A172 (cell line): Measurements from ENCODE around the gene INSL3. TPM values are rescaled to one million over a fixed set of nuclear protein-coding genes. Genes with fewer than 3 reads are reported as not detected.
"Not testable (repeated sequence)": the region's sequence is repeated elsewhere in the genome, so short reads cannot be mapped to it uniquely, and the experiment has no call there.

ENCODE experiments used
- DNase-seq: peaks from one replicate; pipeline ENCODE4 v3.0.0-alpha.2; 2015; ENCODE audit warnings: low spot score
- total RNA-seq: library from RNA; depleted of rRNA; stranded (reverse); fragments of >200 nt; shearing (Covaris generic); gene quantifications from 2 replicates; pipeline ENCODE4 v1.2.3, GENCODE V29; 2014; rRNA removed

Gene INSL3
- total RNA-seq, 1 experiment from 2014 or later = not detected

DNA sequence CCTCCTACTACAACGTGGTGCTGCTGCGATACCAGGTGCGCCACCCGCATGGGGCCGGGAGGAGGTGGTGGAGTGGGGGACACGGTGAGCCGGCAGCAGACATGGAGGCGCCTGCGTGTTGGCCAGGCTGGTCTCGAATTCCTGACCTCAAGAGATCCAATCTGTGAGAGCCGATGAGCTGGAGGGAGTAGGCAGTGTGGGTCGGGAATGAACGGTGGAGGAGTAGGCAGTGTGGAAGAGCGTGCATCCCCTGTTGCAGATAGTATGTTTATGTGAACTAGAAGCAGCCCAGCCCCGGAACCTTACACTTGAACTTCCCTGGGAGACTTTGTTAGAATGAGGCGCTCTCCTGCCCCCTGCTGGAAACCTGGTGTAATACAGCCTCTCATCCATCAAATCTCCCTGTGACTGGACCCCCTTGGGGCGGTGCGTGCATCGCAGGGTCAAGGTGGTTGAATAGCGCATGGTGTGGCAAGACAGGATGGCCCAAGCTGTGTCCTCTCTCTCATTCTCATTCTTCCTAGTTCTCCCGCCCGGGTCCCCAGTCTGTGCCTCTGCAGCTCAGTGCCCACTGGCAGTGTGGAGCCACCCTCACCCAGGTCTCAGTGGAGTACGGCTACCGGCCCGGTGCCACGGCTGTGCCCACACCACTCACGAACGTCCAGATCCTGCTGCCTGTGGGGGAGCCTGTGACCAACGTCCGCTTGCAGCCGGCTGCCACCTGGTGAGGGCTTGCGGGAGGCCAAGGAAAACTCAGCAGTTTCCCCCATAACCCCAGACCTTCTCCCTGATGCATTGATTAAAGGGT lies 36.9 kb downstream of the INSL3 start:
- peak; percentile 70 for DNase-seq

DNA sequence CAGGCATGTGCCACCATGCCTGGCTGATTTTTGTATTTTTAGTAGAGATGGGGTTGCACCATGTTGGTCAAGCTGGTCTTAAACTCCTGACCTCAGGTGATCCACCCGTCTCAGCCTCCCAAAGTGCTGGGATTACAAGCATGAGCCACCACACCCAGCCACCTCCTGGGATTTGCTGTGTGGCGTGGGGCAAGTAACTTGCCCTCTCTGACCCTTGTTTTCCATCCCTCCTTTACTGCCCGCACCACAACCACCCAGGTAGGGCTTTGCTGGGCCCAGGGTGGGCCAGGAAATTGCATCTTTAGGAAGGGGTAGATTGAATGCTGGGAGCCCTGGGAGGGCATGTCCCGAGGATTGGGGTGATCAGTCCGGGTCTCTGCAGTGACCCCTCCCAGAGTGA lies 37.6 kb downstream of the INSL3 start:
- not testable (repeated sequence) for DNase-seq

DNA sequence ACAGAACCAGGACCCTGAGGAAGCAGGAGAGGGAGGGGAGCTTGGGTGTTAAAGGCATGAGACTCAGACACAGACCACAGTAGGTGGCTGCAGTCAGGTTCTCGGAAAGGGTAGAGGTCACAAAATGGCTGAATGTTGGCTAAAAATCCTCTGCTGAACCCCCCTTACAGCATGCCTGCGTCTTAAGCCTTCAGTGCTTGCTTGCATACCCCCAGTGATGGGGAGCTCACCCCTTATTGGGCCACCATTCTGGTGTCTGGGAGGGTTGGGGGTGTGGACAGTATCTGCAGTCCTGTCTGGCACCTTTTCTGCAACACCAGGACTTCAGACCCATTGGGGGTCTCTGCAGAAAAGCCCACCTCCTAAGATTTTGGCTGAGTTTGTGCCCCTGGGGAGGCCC lies 40.5 kb downstream of the INSL3 start:
- no peak for DNase-seq

DNA sequence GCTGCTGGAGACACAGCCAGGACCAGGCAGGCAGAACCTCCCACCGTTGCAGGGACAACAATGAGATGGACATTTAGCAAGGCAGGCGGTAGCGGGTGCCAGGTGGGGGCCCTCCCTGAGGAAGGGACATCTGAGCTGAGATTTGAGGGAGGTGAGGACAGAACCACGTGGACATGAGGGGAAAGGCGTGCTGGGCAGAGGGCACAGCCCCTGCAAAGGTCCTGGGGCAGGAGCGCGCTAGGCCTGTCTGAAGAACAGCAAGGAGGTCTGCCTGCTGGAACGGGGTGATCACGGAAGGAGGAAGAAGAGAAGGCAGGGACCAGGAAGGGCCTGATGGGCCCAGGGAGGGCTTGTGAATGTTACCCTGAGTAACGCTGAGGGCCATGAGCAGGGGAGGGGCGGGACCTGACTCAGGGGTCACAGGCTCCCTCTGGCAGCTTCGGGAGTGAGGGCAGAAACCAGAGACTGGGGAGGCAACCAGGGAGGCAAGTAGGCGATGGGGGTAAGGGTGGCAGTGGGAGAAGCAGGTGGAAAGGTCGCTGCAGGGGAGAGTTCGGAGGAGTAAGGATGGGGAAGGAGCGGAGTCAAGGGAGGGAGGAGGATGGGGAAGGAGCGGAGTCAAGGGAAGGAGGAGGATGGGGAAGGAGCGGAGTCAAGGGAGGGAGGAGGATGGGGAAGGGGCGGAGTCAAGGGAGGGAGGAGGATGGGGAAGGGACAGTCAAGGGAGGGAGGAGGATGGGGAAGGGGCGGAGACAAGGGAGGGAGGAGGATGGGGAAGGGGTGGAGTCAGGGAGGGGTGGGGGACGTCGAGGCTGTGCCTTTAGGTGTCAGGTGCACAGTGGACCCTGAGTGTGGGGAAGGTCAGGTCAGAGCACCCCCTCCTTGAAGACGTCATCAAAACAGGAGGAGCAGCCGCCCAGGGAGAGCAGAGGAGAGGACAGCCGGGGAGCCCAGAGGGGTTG lies 42.1 kb downstream of the INSL3 start:
- no peak for DNase-seq

DNA sequence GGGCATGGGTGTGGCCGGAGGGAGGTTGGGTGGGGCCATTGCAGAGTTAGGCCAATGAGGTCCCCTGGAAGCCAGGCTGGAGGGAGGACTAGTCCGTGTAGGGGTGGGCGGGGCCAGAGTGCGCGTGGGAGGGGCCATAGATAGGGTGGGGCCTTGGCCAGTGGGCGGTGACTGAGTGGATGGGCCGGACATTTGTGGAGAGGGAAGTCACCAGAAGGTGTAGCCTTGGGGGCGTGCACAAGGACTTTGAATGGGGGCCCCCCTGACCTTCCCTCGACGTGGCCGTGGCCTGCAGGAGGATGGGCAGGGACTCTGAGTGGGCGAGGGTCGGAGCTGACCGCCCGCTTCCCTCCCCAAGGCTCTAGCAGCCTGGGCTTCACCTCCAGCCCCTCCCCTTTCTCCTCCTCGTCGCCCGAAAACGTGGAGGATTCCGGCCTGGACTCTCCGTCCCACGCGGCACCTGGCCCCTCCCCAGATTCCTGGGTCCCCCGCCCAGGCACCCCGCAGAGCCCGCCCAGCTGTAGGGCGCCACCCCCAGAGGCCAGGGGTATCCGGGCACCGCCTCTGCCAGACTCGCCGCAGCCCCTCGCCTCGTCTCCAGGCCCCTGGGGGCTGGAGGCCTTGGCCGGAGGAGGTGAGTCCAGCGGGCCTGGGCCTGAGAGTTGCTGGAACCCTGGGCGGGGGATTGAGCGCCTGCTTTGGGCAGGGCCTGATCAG lies 42.9 kb downstream of the INSL3 start:
- peak; percentile 43 for DNase-seq

DNA sequence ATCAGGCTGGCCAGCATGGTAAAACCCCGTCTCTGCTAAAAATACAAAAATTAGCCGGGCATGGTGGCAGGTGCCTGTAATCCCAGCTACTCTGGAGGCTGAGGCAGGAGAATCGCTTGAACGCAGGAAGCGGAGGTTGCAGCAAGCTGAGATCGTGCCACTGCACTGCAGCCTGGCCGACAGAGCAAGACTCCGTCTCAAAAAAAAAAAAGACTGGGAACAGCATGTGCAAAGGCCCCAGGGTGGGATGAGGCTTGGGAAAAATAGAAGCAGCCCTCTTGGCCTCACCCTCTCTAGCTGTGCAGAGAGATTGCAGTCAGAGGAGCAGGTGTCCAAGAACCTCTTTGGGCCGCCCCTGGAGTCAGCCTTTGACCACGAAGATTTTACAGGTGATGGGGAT lies 43.5 kb downstream of the INSL3 start:
- DNase-seq = not testable (repeated sequence)

DNA sequence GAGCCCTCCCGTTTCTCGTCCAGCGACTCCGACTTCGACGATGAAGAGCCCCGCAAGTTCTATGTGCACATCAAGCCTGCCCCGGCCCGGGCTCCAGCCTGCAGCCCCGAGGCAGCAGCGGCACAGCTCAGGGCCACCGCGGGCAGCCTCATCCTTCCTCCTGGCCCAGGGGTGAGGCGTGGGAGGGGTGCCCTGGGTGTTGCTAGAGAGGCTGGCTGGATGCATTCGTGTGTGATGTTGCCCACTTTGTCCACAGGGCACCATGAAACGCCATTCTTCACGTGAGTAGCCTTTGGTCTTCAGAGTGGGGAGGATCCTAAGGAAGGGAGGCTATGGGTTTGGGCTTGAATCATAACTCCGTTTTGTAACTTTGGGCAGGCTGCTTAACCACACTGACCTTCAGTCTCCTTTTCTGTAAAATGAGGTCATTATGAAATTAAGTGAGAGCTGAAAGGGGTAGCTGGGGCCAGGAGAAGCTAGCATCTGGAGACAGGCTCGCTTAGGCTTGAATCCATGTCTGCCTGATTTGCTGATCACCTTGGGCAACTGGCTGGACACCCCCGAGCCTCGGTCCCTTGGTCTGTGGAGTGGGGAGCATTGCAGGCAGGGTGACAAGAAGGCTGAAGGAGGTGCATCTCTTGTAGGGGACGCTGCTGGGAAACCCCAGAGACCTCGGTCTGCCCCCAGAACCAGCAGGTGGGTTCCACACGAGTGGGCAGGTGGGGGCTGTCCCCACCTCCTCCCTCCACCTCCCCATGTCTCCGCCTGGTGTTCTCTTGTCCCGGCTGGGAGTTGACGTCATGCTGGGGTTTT lies 45.1 kb downstream of the INSL3 start:
- no peak for DNase-seq

DNA sequence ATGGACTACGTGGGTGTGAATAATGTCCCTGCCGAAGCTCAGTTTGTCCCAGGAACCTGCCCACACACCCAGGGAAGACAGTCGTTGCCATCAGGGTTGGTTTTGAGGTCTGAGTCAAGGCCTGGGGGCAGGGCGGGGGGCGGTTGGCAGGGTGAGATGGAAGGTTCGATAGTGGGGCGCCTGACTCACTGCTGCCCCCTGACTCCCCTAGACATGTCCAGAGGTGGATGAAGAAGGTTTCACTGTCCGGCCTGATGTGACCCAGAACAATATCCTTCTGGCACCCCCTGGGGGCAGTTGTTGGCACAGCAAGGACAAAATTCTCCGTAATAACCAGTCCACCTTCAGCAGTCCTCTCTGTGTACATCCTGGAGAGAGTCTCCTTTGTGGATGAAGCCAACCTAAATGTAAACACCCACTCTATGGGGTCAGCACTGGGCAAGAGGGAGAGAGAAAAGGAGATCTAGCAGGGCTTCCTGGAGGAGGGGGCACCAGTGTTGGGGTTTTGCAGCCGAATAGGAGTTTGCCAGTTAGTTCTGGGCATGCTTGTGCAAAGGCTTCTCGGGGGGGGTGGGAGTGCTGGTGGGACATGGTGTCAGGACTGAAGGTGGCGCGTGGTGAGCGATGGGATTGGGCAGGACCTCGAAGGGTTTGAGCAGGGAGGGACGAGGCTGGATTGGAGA lies 45.9 kb downstream of the INSL3 start:
- peak; percentile 62 for DNase-seq

DNA sequence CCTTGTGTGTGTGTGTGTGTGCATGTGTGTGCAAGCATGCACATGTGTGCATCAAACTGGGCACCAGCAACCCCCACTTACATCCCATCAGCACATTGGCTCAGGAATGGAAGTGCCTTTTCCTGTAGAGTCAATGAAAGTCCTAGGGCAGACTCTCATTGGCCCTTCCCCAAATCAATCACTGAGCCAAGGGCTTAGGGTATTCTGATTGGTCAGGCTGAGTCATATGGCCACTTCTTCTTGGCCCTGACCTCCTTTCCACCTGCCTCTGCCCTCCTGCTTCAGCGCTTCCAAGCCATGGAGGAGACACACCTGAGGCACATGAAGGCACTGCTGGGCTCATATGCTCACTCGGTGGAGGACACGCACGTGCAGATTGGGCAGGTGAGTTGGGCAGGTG lies 49.1 kb downstream of the INSL3 start:
- no peak for DNase-seq

DNA sequence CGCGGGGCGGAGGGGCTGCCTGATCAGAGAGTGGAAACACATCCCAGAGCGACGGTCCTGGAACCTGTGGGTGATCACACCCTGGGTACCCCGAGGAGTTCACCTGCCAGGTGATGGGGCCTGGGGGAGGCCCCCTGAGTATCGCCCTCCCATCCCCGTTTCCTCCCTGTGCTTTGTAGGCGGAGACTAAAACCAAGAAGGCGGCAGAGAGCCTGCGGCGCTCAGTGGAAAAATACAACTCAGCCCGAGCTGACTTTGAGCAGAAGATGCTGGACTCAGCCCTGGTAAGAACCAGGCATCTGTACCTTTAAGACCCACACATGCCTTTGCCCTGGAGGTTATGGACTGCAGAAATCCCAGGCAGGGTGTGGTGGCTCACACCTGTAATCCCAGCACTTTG lies 50.7 kb downstream of the INSL3 start:
- DNase-seq = no peak

DNA sequence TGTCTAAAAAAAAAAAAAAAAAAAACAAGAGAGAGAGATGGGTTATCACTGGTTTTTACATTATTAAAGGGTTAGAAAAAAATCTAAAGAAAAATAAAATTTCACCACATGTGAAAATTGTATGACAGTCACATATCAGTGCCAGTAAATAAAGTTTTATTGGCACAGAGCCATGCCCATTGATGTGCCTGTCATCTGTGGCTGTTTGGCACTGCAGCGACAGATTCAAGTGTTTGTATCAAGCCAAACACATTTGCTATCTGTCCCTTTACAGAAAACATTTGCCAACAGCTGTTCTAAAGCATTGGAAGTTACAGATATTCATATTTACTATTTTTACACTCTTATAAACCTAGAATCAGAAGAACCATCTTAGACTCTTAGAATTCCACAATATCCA lies 53.8 kb downstream of the INSL3 start:
- DNase-seq = no peak

DNA sequence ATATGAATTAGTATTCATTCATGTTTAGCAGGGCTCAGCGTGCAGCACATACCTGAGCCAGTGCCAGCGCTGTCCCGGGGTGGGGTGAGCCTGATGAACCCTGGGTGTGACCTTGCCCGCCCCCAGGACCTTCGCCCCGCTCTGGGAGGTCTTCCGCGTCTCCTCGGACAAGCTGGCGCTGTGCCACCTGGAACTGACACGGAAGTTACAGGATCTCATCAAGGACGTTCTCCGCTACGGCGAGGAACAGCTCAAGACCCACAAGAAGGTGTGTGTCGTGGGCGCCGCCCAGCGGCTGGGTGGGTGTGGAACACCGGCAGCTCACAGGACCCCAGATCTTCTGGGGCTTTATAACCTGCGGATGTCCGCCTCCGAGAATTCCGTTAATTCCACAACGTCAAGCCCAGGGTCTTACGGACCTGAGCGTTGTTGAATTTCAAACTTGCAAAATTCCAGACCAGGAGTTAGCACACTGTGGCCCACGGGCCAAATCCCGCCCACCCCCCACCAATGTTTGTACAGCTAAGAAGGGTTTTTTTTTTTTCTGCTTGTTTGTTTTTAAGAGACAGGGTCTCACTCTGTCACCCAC lies 54.7 kb downstream of the INSL3 start:
- DNase-seq = peak; percentile 81

Other genes with a start within 250 kb of the INSL3 start
- 0.34 and 6.2 TPM in 2 replicates for gene UNC13A, start 133.2 kb downstream of the INSL3 start, total RNA-seq
- gene MAP1S, start 102.0 kb downstream of the INSL3 start, total RNA-seq = 14.2 and 27.8 TPM in 2 replicates
- gene FCHO1, start 70.0 kb downstream of the INSL3 start, total RNA-seq = 0.67 and 2.1 TPM in 2 replicates
- gene B3GNT3, start 26.4 kb downstream of the INSL3 start, total RNA-seq = not detected in 2 replicates
- gene JAK3, start 26.5 kb upstream of the INSL3 start, total RNA-seq = 0.41 and 0.69 TPM in 2 replicates
- gene RPL18A, start 38.4 kb upstream of the INSL3 start, total RNA-seq = 827 and 953 TPM in 2 replicates
- gene SLC5A5, start 50.4 kb upstream of the INSL3 start, total RNA-seq = not detected in 2 replicates
- 52.3 and 55.7 TPM in 2 replicates for gene CCDC124, start 111.5 kb upstream of the INSL3 start, total RNA-seq
- gene KCNN1, start 145.6 kb upstream of the INSL3 start, total RNA-seq = 0.14 TPM in 1 of 2 replicates, not detected in the other
- gene ARRDC2, start 186.7 kb upstream of the INSL3 start, total RNA-seq = 7.4 and 12.2 TPM in 2 replicates